ENCODE data around the gene ZNF25.
"Not testable (repeated sequence)": the region's sequence is repeated elsewhere in the genome, so short reads cannot be mapped to it uniquely, and the experiment has no call there.

Gene ZNF25

DNA sequence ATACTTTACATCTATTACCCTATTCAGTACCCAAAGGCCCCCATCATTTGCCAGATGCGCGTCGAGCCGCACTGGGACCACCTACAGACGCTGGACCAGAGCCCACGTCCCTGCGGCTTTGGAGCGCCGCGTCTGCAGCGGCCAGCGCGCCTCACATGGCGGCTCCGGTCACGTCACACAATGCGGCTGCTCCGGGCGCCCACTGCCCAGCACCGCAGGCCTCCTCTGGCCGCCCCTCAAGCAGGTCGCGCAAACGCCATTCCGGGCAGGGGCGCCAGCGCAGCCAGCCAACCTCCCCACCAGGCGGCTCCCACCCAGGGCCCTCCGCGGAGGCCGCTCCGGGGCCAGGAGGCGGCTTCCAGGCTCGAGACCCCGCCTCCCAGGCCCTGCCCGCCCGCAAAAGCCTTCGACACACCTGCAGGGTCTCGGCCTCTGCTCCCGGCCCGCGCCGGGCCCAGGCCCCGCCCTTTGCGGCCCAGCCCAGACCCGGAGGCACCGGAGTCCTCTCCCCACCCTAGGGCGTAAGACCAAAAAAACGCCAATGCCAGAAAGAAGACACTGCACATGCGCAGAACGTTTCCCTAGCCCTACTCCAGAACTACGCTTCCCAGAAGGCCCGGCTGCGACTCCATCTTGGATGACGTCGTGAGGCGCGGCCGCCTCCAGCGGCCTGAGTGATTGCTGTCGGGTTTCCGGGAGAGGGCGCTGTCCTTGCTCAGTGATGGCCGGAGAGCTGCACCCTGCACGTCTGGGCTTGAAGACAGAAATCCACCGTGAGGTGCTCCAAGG, at the start of gene ZNF25:
TSS of gene ZNF25 (minus strand) at position 557 of the 789 bp plus-strand sequence. CDS start 4,925 bp downstream, outside the sequence.
- peak; percentile 92 to 97 for DNase-seq

DNA sequence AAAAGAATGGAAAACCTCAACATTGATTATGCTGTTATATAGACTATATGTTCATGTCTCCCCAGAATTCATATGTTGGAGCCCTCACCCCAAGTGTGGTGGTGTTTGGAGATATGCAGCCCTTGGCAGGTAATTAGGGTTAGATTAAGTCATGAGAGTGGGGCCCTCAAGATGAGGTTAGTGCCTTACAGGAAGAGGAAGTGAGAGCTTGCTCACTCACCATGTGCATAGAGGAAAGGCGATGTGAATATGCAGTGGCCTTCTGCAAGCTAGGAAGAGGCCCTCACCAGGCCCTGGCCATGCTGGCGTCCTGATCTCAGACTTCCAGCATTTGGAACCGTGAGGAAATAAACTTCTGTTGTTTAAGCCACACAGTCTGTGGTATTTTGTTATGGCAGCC, 48.8 kb upstream of the ZNF25 start:
- no peak for DNase-seq

DNA sequence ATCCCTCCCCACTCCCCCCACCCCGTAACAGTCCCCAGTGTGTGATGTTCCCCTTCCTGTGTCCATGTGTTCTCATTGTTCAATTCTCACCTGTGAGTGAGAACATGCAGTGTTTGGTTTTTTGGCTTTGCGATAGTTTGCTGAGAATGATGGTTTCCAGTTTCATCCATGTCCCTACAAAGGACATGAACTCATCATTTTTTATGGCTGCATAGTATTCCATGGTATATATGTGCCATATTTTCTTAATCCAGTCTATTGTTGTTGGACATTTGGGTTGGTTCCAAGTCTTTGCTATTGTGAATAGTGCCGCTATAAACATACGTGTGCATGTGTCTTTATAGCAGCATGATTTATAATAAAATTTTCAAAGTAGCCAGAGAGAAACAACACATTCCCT, 42.7 kb upstream of the ZNF25 start:
- DNase-seq = not testable (repeated sequence)

DNA sequence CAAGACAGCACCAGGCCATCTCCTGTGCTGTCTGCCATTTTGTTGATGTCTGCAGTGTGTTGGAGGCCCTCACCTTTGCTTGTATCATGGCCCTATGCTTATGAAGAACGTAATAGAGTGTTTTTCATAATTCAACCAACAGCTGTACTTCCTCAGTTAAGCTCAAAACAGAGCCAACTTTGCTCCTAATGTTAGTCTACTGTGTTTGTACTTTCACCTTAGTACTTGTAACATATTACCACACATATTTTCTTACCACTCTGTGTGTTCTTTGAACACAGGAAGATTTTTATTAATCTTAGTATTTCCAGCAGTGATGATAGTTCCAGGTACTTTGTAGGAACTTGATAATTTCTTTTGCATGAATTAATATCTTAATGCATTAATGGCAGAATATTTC, 39.9 kb upstream of the ZNF25 start:
- no peak for DNase-seq

DNA sequence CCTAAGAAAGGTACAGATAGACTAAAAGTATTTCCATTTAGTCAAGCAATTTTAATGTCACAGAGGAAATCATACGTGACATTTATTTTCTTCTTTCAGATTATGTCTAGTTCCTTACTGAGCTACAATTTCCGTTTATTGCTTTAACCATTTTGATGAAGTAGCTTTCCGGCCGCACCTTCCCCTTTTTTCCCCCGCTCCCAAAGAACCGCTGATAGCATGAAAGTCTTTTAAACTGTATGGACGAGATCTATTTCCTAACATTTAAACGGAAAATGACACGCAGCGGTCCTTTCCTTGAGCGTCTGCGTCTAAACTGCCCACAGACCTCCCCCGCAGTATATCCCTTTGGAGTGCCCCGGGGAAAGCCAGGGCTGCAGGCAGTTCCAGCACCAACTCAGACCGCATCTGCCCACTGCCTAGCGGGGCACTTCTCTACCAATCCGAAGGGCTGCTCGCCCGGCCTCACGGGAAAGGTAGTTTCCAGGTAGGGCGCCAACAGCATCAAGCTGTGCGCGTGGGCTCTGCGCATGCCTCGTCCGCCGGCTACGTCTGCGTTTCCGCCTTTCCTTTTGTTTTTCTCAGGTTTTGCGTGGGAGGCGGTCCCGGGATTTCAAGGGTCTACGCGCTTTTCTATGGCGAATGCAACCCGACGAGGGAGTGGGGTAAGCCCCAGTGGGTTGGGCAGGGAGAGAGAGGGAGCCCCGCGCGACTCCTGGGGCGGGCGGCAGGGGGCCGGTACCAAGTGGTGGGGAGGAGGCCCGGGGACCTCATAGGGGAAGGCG, 33.9 kb upstream of the ZNF25 start, which contains the start of gene ZNF33A:
TSS of gene ZNF33A (plus strand) at position 557 of the 785 bp plus-strand sequence. CDS start 1,667 bp downstream, outside the sequence.
- DNase-seq = peak; percentile 71 to 91

DNA sequence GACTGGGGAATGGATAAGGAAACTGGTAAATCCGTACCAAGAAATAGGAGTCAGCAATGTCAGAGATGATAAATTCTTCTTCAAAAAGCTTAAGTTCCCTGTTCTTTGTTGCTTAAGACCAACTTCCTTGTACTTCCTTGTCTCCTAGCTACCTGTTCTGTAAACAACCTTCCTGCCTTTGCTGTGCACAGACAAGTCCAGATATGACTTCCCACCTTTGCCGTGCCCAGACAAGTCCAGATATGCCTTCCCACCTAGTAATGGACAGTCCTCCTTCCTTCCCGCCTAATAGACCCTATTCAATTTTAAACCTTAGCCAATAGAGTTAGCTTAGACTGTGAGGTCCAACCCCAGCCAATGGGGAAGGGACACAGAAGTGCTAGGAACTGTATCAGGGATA, 31.5 kb upstream of the ZNF25 start:
- DNase-seq = no peak

DNA sequence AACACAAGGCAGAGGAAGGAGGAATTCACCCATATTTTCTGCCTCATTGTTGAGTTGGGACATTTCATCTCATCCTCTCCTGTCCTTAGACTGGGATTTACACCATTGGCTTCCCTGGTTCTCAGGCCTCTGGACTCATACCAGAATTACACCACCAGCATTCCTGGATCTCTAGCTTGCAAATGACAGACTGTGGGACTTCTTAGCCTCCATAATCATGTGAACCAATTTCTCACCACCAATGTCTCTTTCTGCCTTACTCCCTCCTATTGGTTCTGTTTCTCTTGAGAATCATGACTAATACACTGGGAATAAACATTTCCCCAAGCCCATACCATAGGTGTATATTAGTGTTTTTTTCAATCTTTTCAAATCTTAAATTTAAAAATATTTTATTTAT, 31.1 kb upstream of the ZNF25 start:
- DNase-seq = no peak

DNA sequence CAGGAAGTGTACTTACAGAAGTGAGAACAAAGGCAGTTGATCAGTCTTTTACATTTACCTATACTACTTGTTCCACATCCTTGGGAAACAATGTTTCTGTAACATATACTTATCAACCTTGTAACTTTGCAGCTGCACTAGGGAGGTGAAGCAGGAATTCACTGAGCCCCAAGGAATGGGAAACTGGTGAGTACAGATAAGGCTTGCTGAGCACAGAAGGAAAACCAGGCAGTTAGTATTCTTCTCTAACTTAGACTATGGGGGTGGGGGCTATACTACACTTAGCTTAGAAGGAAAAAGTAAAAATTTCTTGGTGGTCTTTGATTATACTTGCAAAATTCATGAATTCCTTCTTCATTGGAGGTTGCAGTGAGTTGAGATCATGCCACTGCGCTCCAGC, 27.1 kb upstream of the ZNF25 start:
- no peak for DNase-seq

DNA sequence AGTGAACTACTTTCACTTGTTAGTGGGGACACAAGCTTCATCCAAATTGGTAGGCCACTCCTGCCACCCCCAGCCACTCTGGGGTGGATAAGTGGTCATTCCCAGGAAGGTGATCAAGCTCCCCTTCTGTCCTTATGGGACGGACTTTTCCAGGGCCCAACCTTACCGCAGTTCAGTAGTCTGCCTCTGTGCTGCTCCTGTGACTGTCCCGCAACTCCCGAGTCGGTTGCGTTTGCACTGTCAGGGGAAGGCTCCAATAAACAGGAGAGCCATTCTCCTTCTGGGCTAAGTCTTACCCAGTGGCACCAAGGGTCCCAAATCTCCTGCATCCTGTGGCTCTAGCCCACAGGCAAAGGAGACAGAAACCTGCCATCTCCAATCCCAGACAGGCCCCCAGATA, 26.6 kb upstream of the ZNF25 start:
- no peak for DNase-seq

DNA sequence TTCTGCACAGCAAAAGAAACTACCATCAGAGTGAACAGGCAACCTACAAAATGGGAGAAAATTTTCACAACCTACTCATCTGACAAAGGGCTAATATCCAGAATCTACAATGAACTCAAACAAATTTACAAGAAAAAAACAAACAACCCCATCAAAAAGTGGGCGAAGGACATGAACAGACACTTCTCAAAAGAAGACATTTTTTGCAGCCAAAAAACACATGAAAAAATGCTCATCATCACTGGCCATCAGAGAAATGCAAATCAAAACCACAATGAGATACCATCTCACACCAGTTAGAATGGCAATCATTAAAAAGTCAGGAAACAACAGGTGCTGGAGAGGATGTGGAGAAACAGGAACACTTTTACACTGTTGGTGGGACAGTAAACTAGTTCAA, 24.0 kb upstream of the ZNF25 start:
- DNase-seq = not testable (repeated sequence)

DNA sequence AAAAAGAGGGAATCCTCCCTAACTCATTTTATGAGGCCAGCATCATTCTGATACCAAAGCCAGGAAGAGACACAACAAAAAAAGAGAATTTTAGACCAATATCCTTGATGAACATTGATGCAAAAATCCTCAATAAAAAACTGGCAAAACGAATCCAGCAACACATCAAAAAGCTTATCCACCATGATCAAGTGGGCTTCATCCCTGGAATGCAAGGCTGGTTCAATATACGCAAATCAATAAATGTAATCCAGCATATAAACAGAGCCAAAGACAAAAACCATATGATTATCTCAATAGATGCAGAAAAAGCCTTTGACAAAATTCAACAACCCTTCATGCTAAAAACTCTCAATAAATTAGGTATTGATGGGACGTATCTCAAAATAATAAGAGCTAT, 22.5 kb upstream of the ZNF25 start:
- not testable (repeated sequence) for DNase-seq

DNA sequence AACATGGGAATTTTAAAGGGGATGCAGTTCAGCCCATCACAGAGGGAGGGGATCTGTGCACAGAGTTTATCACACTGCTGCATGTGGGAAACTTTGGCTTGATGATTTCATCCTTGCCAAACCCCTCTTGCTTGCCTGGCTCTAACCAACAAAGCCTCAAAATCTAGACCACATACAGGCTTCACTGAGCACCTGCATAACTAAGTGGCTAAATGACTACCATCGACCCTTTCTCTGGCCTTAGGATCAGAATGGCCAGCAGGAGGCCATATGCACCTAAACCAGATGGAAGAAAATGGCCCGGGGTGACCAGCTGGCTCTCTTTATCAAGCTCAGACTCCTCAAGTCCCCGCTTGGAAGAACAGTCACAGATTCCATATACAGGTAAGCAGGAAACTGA, 15.6 kb upstream of the ZNF25 start:
- DNase-seq = no peak

DNA sequence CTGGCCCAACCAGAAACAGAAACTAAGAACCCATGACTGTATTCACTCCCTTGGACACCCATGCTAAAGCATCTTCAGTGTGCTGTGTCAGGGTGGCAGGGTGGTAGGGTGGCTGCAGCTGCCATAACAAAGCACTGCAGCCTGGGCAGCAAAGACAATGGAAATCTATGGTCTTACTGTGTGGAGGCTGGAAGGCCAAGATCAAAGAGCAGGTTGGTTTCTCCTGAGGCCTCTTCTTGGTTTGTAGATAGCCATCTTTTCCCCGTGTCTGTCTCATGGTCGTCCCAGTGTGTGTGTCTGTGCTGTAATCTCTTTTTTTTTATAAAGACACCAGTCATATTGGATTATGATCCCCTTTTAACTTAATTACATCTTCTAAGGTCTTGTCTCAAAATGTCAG, 15.2 kb upstream of the ZNF25 start:
- no peak for DNase-seq

DNA sequence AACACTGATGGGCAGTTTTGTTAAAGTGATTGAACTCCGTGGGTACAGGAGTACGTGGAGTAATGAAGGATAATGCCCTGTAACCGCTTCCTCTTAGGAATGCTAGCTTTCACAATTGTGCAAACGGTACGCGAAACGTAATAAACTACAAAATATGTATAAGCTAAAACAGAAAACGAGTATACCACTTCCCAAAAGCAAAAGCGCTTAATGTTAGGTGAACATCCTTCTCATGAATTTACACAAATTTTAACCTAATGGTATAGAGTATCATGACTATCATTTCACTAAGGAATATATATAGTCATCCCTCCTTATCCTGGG, 395 bp upstream of the ZNF25 start:
- DNase-seq = no peak

DNA sequence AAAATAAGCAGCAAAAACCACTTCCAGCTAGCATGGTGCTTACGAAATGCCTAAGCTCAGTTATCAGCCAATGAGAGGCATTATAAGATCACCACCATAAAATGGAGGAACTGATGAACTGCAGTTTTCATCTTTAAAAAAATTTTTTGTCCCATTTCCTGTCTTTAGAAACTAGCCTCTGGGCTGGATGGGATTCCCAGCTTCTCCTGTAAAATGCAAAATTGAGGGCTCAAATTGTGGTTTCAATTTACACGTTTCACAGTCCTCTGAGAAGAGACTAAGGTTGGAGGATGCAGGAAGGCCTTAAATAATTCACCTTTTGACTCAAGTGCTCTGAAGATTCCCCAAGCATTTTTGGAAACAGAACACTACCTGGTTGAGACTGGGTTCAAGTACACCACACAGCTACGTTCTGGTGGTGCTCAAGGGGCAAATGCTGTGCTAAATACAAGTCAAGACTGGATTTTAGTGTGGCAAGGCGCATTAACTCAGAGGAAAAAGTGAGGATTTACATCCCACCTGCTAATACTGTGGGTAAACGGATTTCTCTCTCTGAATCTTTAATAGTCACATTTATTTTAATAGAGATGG, 951 bp downstream of the ZNF25 start:
- no peak for DNase-seq

DNA sequence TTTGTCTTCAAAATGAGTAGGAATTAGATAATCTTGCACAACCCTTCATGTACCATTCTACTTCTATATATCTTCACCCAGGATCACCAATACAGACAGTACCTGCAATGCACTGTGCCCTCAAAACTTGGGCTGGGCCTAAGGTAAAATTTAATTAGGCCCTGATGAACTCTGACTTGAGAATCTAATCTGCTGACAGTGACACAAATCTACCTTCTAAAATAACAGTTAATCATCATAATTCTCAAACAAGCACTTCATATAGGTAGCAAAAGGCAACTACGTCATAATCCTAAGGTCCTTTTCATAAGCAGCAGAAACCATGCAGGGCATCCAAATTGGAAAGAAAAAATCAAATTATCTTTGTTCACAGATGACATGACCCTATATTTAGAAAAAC, 4.1 kb downstream of the ZNF25 start:
- DNase-seq = no peak

DNA sequence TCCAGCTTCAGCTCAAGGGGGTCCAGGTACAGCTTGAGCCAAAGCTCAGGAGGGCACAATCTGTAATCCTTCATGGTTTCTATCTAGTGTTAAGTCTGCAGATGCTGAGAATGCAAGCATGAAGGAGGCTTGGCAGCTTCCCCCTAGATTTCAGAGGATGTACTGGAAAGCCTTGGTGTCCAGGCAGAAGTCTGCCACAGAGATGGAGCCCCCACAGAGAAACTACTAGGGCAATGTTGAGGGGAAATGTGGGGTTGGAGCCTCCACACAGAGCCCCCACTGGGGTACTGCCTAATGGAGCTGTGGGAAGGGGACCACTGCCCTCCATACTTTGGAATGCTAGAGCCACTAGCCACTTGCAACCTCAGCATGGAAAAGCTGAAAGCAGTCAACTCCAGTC, 11.4 kb downstream of the ZNF25 start:
- no peak for DNase-seq

DNA sequence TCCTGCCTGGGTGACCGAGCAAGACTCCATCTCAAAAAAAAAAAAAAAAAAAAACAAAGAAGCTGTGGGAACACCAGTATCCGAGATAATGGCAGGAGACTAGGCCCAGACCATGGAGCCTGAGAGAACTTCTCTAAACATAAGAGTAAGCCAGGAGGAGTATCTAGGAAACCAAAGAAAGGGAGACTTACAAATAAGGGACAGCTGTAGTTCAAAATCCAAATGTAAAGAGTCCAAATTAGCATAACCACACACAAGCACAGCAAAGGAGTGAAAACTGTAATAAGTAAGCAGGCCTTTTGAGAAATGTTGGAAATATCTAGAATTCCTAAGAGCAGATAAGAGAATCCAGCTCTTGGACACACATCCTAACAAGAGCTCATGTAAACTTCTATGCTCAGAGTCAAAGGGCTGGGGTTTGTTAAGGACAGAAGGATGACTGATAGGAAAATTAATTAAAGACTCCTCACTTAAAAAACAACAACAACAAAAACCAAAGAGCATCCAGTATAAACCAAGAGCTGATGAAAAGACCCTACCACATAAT, 15.8 kb downstream of the ZNF25 start:
- no peak for DNase-seq

DNA sequence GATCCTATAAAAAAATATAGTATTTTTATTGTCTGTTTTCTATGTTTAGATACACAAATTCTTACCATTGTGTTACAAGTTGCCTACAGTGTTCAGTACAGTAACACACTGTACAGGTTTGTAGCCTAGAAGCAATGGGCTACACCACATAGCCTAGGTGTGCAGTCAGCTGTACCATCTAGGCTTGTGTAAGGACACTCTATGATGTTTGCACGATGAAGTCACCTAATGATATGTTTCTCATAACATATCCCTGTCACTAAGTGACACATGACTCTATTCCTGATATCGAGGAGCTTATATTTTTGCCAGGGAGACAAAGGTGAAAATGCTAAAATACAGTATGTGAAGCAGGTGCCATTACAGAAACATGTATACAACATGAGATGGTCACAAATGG, 18.6 kb downstream of the ZNF25 start:
- no peak for DNase-seq

DNA sequence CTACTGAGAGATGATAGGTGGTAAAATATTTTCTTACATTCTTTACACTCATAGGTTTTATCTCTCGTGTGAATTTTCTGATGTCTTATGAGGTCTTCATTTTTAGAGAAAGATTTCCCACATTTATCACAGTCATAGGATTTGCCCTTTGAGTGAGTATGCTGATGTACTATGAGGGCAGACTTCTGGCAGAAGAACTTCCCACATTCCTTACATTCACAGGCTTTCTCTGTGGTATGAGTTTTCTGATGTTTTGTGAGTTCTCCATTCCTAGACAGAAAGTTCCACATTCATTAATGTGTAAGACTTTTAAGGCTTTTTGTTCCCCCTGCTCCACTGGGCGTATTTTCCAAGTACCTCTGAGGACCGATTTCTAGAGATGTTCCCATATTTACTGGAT, 23.5 kb downstream of the ZNF25 start:
- no peak for DNase-seq

DNA sequence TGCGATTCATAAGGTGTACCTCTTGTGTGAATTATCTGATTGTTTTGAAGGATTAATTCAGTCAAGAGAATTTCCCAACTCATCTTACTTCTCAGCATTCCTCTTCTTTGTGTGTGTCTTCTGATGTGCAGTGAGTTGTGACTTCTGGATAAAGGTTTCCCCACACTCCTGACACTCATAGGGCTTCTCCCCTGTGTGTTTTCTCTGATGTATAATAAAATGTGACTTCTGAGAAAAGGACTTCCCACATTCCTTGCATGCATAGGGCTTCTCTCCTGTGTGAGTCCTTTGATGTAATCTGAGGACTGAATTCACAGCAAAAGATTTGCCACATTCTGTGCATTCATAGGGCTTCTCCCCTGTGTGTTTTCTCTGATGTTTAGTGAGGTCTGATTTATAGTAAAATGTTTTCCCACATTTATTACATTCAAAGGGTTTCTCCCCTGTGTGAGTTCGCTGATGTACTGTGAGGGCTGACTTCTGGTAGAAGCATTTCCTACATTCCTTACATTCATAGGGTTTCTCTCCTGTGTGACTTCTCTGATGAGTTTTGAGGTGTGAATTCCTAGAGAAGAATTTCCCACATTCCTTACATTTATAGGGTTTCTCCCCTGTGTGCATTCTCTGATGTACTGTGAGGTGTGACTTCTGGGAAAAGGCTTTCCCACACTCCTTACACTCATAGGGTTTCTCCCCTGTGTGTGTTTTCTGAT, 24.2 kb downstream of the ZNF25 start:
- no peak for DNase-seq

DNA sequence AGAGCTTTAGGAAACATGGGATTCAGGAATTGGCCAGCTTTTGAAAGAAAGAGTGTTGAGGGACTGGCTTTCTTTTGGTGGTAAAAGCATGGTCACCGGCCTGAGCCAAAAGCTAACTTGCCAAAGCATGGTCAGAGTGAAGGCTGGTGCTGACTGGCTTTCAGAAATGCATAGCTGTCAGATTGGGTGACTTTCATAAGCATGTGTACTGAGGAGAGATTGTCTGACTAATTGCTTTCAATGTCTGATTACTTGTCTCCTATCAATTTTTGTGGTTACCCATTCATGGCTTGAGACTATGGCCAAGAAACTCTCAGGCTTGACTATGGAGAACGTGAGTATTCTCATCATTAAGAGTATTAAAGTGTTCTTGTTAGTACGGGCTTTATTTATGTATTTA, 28.2 kb downstream of the ZNF25 start:
- no peak for DNase-seq

DNA sequence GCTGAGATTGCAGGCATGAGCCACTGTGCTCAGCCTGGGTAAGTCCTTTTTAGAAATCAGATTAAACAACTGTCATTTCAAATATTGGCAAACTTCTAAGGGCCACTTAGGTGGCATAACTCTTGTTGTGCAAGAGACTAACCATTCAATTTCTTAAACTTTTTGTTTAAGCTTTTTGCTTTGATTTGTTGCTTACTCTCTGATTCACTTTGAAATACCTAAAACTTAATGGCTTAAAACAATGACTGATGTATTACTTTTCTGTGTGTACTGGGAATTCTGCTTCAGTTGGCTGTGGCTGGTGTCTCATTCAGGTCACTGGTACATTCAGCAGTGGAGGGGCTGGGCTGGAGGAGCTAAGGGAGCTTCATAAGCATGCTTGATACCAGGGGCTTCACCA, 28.9 kb downstream of the ZNF25 start:
- DNase-seq = no peak

Measured in SW 1271 (cell line).